Mesendoderm (in vitro differentiated cells): ENCODE measurements around the gene SERPINA3.
"Not testable (repeated sequence)": the region's sequence is repeated elsewhere in the genome, so short reads cannot be mapped to it uniquely, and the experiment has no call there.

Source experiments
- DNase-seq: peaks from one replicate; pipeline ENCODE4 v3.0.0; 2013
- H2AK5ac ChIP-seq: 2 replicates; pipeline ENCODE4 v1.6.1; 2013; ENCODE audit warnings: low read length, inconsistent platforms
- H2BK120ac ChIP-seq: 2 replicates; pipeline ENCODE4 v1.6.1; 2013; ENCODE audit warnings: low read depth, mild to moderate bottlenecking, low read length, moderate library complexity, mixed read lengths
- H2BK15ac ChIP-seq: replicated peaks from 2 replicates; pipeline ENCODE4 v1.6.1; 2013; ENCODE audit warnings: low read depth, mild to moderate bottlenecking, moderate library complexity
- H2BK5ac ChIP-seq: 2 replicates; pipeline ENCODE4 v1.6.1; 2013; ENCODE audit warnings: low read length, inconsistent platforms
- H3K18ac ChIP-seq: 2 replicates; pipeline ENCODE4 v1.6.1; 2013; ENCODE audit warnings: mild to moderate bottlenecking, low read length, mixed read lengths
- H3K23ac ChIP-seq: one replicate; pipeline ENCODE4 v1.6.1; 2013; ENCODE audit warnings: low read length
- H3K27ac ChIP-seq: 2 replicates; pipeline ENCODE4 v1.5.1; 2013; ENCODE audit warnings: low read depth, mild to moderate bottlenecking, inconsistent platforms, low read length, moderate library complexity
- H3K27me3 ChIP-seq: 2 replicates; pipeline ENCODE4 v1.6.1; 2013; ENCODE audit warnings: low read length, control low read depth, mild to moderate bottlenecking, inconsistent platforms; ENCODE audit not compliant: insufficient read depth, poor library complexity
- H3K36me3 ChIP-seq: 2 replicates; pipeline ENCODE4 v1.6.1; 2013; ENCODE audit warnings: low read length, inconsistent platforms; ENCODE audit not compliant: control insufficient read depth, insufficient read depth
- H3K4ac ChIP-seq: one replicate; pipeline ENCODE4 v1.6.1; 2013; ENCODE audit warnings: low read depth, mild to moderate bottlenecking, low read length, moderate library complexity
- H3K4me1 ChIP-seq: 2 replicates; pipeline ENCODE4 v1.6.1; 2013; ENCODE audit warnings: low read depth, low read length, inconsistent platforms; ENCODE audit not compliant: control insufficient read depth
- H3K4me2 ChIP-seq: 2 replicates; pipeline ENCODE4 v1.6.1; 2013; ENCODE audit warnings: low read length
- H3K4me3 ChIP-seq: 2 replicates; pipeline ENCODE4 v1.5.1; 2013; ENCODE audit warnings: mild to moderate bottlenecking, low read length
- H3K56ac ChIP-seq: one replicate; pipeline ENCODE4 v1.6.1; 2013; ENCODE audit warnings: low read length
- H3K79me1 ChIP-seq: 2 replicates; pipeline ENCODE4 v1.6.1; 2013; ENCODE audit warnings: low read length, inconsistent platforms
- H3K79me2 ChIP-seq: 2 replicates; pipeline ENCODE4 v1.6.1; 2013; ENCODE audit warnings: mild to moderate bottlenecking, low read length; ENCODE audit not compliant: control insufficient read depth, insufficient read depth
- H3K9ac ChIP-seq: 2 replicates; pipeline ENCODE4 v1.6.1; 2013; ENCODE audit warnings: low read length, inconsistent platforms
- H4K5ac ChIP-seq: one replicate; pipeline ENCODE4 v1.6.1; 2013; ENCODE audit warnings: low read length
- H4K8ac ChIP-seq: one replicate; pipeline ENCODE4 v1.6.1; 2013; ENCODE audit warnings: low read depth, mild to moderate bottlenecking, control low read depth, low read length, moderate library complexity
- WGBS: extraction: QIAGEN DNeasy Blood & Tissue Kit; methylation state at CpG from one replicate; pipeline ENCODE4 v1.1.7; 2013; ENCODE audit warnings: low lambda C conversion rate, missing lambda C conversion rate; ENCODE audit not compliant: insufficient coverage; ENCODE audit errors: extremely low coverage; 5-methylcytosine and 5-hydroxymethylcytosine counted together

The SERPINA3 gene

DNA sequence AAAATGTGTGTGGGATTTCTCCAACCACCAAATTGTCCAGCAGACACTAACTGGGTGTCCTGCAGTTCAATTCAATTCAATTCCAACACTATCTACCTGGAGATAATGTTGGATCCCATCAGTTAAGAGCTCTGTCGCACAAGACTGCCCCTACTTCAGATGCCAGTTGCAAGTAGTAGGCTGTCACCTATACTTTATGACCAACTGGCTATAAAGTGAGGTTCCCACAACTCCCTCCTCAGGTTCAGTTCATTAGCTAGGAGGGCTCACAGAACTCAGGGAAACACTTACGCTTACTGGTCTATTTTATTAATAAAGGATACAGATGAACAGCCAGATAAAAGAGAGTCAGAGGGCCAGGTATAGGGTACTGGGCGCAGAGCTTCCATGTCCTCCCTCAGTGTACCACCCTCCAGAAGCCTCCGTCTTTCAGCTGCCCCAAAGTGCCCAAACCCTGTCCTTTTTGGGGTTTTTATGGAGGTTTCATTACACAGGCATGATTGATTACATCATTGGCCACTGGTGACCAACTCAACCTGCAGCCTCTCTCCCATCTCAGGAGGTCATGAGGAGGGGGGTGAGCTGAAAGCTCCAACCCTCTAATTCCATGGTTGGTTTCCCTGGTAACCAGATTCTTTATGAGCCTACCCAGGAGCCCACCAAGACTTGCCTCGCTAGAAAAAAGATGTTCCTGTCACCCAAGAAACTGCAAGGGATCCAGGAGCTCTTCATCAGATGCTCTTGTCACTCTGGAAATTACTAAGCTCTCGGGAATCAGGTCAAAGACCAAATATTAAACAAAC is 38.5 kb upstream of the SERPINA3 start:
- no peak overlapping the region for H3K4me2 ChIP-seq
- no peak overlapping the region for H3K4me3 ChIP-seq
- no peaks in the 10 kb centered on the region for H3K79me2 ChIP-seq
- no peak overlapping the region for H2AK5ac ChIP-seq
- no peak overlapping the region for H4K8ac ChIP-seq
- no CpG with 5 or more reads among the region's 6 CpGs for WGBS
- no peaks in the 10 kb centered on the region for H3K27me3 ChIP-seq
- no peak overlapping the region for H3K23ac ChIP-seq
- no peak overlapping the region for H2BK5ac ChIP-seq
- no peaks in the 10 kb centered on the region for H3K79me1 ChIP-seq
- H3K27ac ChIP-seq, result no peak overlapping the region
- H3K56ac ChIP-seq, result no peak overlapping the region
- H3K4ac ChIP-seq, result no peak overlapping the region
- no peak overlapping the region for H2BK120ac ChIP-seq
- no peaks in the 10 kb centered on the region for H3K4me1 ChIP-seq
- no peak for DNase-seq
- no peak overlapping the region for H4K5ac ChIP-seq
- H2BK15ac ChIP-seq, result no peak overlapping the region
- H3K36me3 ChIP-seq, result no peaks in the 10 kb centered on the region
- H3K9ac ChIP-seq, result no peak overlapping the region
- no peak overlapping the region for H3K18ac ChIP-seq

DNA sequence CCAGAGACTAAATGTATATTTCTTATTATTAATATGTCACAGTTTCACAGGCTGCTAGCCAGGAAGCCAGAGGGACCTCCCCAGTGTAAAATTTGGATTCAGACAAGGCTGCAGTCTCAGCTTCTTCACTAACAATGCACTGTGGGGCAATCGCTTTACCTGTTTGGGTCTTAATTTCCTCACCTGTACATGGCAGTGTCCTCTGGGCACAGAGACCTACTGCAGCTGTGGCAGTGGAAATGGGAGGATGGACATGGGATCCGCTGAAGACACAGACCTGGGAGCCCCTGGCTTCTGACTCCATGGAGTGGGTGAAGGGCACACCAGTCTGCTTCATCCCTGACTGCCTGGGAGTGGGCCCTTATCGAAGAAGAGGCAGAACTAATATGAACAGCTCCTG is 37.9 kb upstream of the SERPINA3 start:
- Histone ChIP-seq H3K18ac (no peak overlapping the region), H3K4ac (no peak overlapping the region), H2BK5ac (no peak overlapping the region), H3K36me3 (no peaks in the 10 kb centered on the region), H3K27me3 (no peaks in the 10 kb centered on the region), H4K5ac (no peak overlapping the region), H3K23ac (no peak overlapping the region), H3K56ac (no peak overlapping the region), H2AK5ac (no peak overlapping the region), H3K4me1 (no peaks in the 10 kb centered on the region), H2BK120ac (no peak overlapping the region), H3K79me1 (no peaks in the 10 kb centered on the region), H4K8ac (no peak overlapping the region), H3K4me3 (no peak overlapping the region), H2BK15ac (no peak overlapping the region), H3K4me2 (no peak overlapping the region), H3K9ac (no peak overlapping the region), H3K27ac (no peak overlapping the region), H3K79me2 (no peaks in the 10 kb centered on the region)
- no peak for DNase-seq
- WGBS, result no CpG with 5 or more reads among the region's 3 CpGs

DNA sequence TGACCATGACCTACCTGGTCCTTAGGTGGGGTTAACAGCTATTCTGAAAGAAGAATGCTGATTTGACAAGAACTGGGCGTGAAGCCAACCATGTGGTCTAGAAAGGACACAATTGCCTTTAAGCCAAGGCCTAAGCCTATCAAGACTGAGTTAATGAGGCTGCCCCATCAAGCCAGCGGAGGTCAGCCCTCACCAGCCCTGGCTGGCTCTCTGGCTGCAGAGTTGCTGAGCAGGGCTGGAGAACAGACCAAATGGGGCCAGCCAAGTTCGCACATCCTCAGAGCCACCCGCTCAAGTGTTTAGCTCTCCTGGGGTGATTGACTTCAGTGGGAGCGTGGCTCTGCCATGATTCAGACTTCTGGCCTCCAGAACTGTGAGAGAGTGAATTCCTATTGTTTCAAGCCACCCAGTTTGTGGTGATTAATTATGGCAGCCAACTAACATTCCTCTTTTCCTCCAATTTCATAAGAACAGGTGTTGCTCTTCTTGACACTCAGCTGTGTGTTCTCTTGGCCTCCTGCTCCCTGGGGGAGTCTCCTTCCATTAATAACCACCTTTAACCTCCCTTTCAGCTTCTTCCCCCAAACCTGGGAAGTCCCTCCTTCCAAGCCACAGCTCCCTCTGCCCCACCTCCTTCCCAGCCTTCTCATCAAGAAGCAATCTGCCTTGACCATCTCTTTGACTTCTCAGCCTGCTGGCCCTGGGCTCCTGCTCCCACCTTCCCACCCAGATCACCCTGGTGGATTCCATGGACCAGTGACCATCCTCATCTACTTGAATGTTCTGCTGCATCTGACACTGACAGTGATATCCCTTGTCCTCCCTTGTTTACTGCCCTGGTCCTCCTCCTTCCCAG is 36.2 kb upstream of the SERPINA3 start:
- H3K27me3 ChIP-seq, result no peaks in the 10 kb centered on the region
- H3K4me1 ChIP-seq, result no peaks in the 10 kb centered on the region
- no peak for DNase-seq
- no peak overlapping the region for H2AK5ac ChIP-seq
- H3K4me3 ChIP-seq, result no peak overlapping the region
- H3K18ac ChIP-seq, result no peak overlapping the region
- no peak overlapping the region for H2BK120ac ChIP-seq
- no peak overlapping the region for H2BK15ac ChIP-seq
- no peak overlapping the region for H3K56ac ChIP-seq
- H3K4ac ChIP-seq, result no peak overlapping the region
- no peak overlapping the region for H4K8ac ChIP-seq
- no peak overlapping the region for H2BK5ac ChIP-seq
- no peaks in the 10 kb centered on the region for H3K79me1 ChIP-seq
- no peak overlapping the region for H3K27ac ChIP-seq
- no peaks in the 10 kb centered on the region for H3K79me2 ChIP-seq
- H4K5ac ChIP-seq, result no peak overlapping the region
- no peaks in the 10 kb centered on the region for H3K36me3 ChIP-seq
- no peak overlapping the region for H3K4me2 ChIP-seq
- no peak overlapping the region for H3K9ac ChIP-seq
- no peak overlapping the region for H3K23ac ChIP-seq
- WGBS, result no CpG with 5 or more reads among the region's 5 CpGs

DNA sequence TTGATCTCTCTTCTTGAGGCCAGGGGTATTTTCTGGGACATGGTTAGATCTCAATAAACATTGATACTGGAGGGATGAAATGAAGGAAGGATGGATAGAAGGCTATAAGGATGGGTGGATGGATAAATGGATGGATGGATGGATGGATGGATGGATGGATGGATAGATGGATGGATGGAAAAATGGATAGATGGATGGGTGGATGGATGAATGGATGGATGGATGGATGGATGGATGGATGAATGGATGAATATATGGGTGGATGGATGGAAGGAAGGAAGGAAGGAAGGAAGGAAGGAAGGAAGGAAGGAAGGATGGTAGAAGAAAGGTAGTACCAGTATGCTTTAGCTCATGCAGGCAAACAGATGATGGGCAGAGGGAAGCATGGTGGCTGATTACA is 34.7 kb upstream of the SERPINA3 start:
- not testable (repeated sequence) for H2AK5ac ChIP-seq, DNase-seq, H3K4ac ChIP-seq, H3K79me2 ChIP-seq, H3K27ac ChIP-seq, H3K4me3 ChIP-seq, H3K4me2 ChIP-seq, H3K23ac ChIP-seq, H4K5ac ChIP-seq, H2BK5ac ChIP-seq, H3K79me1 ChIP-seq, H3K56ac ChIP-seq, H3K36me3 ChIP-seq, H3K4me1 ChIP-seq, H4K8ac ChIP-seq, H3K9ac ChIP-seq, H3K27me3 ChIP-seq, H2BK15ac ChIP-seq, H2BK120ac ChIP-seq, H3K18ac ChIP-seq

DNA sequence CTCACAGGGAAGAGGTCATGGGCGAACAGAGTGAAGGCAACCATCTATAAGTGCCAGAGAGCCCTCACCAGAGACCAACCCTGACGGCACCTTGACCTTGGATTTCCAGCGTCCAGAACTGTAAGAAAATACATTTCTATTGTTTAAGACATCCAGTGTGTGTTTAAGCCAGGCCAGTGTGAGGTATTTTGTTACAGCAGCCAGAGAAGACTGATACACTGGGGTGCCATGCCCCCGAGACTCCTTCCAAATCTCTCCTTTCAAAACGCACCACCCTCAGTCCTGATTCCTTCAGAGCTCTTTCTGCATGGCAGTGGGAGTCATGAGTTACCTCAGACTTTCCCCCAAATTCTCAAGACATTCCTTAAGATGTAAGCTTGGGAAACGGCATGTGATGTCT is 33.5 kb upstream of the SERPINA3 start:
- H3K23ac ChIP-seq, result no peak overlapping the region
- no peak overlapping the region for H3K18ac ChIP-seq
- no peak overlapping the region for H3K4ac ChIP-seq
- no peak overlapping the region for H2BK5ac ChIP-seq
- H3K36me3 ChIP-seq, result no peaks in the 10 kb centered on the region
- H3K79me2 ChIP-seq, result no peaks in the 10 kb centered on the region
- no peak overlapping the region for H3K4me3 ChIP-seq
- H3K9ac ChIP-seq, result no peak overlapping the region
- no peaks in the 10 kb centered on the region for H3K79me1 ChIP-seq
- H3K27me3 ChIP-seq, result no peaks in the 10 kb centered on the region
- no peak overlapping the region for H3K4me2 ChIP-seq
- no peak overlapping the region for H4K8ac ChIP-seq
- H3K56ac ChIP-seq, result no peak overlapping the region
- H4K5ac ChIP-seq, result no peak overlapping the region
- H2BK15ac ChIP-seq, result no peak overlapping the region
- H3K27ac ChIP-seq, result no peak overlapping the region
- DNase-seq, result no peak
- H3K4me1 ChIP-seq, result no peaks in the 10 kb centered on the region
- no peak overlapping the region for H2AK5ac ChIP-seq
- H2BK120ac ChIP-seq, result no peak overlapping the region
- WGBS, result no CpG with 5 or more reads among the region's 6 CpGs
